ENCODE results near the gene APBA3.

APBA3 gene

DNA sequence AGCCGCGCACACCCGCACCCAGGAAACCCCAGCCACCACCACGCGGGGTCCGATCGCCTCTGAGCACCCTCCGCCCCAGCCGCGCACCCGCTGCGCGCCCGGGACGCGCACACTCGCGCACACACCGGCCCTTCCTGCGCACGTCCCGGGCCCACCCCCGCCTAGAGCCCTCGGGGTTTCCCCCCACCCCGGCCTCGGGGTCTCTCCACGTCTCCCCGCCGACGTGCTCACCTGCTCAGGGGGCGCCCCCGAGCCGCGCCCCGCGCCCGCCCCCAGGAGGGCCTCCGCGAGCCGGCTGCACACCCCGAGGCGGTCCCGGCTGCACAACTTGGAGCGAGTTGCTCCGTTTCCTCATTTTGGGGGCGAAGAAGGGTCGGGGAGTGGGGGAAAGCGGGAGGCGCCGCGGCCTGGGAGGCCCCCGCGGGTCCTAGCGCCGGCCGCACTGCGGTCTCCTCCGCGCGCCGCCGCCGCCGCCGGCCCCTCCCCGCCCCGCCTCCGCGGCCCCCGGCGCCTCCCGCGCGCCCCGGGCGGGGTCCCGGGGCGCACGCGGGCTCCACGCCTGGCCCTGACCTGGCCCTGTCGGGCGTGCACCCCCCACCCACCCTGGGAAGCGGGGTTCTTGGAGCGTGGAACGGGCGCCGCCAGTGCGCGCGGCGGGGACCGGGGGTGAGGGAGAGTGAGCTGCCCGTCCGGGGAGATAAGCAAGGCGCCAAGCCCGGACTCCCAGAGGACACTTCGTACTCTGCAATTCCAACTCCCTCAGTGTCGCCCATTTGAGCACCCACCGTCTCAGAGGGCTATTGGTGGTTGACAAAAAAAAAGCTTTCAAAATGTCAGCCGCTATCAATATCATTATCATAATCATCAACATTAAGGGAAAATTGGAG is 24.7 kb upstream of the APBA3 start, which contains the start of gene MATK:
TSS of gene MATK (minus strand) at position 444 of the 887 bp plus-strand sequence. CDS start 1,246 bp downstream, outside the sequence.
- no peak for DNase-seq

DNA sequence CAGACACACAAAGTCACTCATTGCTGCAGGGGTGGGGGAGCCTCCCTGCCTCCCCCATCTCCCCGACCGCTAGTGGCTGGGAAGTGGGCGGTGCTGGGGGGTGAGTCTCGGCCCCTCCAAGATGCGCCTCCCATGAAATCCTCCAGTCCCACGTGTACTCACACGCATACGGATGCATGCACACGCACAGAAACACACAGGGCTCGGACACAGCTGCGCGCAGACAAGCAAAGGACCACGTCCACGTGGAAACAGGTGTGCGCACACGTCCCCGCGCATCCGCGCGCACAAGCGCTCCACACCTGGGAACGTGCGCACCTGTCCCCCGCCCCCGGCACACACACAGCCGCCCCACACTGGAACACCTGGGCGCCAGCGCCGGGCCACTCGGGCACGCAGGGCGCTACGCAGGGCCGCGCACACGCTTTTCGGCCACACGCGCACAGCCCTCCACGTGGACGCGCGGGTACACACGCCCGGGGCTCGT is 24.0 kb upstream of the APBA3 start:
- peak; percentile 44 for DNase-seq

DNA sequence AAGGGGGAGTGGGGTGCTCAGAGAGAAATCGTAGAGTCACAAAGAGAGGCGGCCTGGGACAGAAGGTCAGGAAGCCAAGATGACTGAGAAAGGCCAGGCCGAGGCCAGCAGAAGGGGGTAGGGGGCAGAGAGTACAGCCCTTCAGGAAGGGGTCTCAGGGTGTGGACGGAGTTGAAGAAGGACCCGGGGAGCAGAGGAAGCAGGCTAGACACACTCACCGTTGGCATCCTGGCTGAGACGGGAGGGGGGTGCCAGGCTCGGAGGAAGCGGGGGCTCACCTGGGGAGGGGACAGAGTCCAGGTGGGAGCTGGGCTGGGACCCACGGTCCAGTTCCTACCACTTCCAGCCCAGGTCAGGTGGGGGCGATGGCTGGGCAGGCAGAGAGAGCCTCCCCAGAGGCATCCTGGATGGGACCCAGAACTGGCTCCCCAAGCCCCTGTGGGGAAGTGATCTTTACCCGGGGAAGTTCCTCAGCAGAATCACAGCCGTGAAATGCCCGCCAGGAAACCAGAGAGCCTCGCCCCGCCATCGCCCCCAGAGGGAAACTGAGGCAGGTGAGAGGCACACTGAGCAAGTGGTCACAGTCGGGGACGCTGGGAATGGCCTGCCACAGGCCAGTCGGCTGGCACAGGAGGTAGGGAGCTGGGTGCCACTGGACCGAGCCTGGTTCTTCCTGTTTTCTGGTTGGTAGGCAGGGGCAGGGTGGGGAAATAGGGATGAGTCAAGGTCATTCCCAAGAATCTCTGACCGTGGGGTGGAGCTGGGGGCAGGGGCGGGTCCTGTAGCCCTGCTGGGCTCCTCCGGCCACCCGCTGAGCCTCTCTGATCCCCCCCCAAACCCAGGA is 23.3 kb upstream of the APBA3 start:
- DNase-seq, result no peak

DNA sequence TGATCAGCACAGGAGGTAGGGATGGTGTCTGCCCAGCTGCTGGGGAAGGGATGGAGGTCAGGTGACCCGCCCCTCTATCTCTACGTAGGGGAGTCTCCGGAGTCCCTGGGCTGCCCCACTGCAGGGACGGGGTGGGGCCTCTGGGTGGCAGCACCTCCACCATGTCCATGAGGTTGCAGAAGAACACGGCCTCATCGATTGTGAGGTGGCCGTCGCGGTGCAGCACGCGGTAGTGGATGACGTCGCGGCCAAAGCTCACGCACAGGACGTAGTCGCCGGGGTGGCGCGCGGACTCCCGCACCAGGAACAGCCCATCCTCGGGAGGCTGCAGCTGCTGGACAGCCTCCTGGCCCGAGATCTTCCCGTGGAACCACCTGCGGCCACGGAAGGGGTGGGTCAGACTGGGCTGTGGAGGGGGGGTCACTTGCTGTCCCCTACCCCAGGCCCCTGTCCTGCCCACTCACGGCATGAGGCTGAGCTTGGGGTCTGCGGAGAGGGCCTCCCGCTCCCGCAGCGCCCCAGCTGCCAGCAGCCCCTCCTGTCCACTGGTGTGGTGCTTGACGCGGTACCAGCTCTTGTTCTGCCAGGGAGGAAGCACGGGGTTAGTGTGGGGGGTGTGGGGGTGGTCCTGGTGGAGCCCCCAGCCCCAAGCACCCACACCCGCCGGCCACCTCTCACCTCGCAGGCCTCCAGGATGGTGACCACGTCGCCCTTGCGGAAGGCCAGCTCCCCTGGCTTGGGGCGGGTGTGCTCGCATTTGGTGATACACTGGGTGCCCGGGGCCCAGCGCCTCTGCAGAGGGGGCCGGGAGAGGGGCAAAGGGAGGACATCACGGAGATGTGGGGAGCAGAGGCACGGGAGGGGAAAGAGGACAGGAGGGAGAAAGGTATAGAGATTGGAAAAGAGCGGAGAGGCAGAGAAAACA is 22.4 kb upstream of the APBA3 start:
- DNase-seq, result no peak

DNA sequence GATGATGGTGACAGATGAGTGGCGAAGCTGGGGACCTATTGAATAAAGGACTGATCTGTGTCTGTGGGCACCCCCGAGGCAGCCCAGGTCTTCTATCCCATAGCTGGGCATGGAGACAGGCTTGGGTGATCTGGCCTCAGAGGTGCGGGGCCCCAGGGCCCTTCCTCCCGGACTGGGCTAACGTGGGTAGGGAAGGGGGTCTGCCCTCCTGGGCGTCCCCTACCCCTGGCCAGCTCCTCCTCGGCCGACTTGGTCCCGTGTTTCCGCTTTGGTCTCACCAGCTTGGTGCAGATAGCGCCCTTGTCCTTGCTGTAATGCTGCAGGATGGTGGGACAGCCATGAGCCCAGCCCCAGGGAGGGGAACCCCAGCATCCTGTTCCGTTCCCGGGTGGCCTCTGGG is 21.4 kb upstream of the APBA3 start:
- DNase-seq, result no peak

DNA sequence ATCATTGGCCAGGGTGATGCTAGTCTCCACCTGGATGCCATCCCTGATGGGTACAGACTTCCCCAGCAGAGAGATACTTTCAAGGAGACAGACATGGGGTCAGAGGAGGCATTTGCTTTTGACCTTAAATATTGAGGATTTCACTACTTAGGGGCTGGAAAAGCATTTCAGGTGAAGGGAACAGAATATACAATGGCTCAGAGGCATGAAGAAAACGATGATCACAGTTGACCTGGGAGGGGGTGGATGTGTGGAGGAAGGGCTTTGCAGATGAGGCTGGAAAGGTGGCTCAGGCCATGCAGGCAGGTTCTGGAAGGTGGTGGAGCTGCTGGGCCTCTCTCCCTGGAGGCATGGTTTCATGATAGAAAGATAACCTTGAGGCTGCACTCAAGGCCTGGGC is 20.8 kb upstream of the APBA3 start:
- no peak for DNase-seq

DNA sequence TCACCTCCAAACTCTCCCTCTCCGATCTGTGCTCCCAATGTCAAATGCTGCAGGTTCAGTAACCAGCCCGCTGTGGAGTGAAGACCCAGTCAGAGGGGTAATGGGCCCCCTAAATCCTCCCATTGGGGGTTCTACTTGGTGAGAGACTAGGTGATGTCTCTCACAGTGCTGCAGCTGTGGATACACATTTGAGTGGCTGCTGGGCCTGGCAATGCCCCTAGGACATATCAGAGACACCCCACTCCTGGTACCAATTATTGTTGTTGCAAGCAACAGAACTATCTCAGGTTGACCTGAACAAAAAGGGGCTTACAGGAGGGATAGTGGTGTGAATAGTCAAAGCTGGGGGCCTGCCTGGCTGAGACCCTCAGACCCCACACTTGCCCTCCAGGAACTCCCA is 20.1 kb upstream of the APBA3 start:
- no peak for DNase-seq

DNA sequence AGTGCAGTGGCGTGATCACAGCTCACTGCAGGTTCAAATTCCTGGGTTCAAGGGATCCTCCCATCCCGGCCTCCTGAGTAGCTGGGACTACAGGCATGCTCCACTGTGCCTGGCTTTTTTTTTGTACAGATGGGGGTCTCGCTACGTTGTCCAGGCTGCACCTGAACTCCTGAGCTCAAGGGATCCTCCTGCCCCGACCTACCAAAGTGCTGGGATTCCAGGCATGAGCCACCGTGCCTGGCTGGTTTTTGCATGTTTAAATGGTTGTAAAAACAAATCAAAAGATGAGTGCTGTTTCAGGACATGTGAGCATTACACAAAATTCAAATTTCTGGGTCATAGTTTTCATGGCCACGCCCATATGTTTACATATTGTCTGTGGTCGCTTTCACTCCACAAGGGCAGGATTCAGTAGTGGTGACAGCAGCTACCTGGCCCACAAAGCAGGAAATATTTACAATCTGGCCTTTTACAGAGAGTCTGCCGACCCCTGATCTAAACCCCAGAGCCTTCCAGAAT is 19.4 kb upstream of the APBA3 start:
- DNase-seq, result no peak

DNA sequence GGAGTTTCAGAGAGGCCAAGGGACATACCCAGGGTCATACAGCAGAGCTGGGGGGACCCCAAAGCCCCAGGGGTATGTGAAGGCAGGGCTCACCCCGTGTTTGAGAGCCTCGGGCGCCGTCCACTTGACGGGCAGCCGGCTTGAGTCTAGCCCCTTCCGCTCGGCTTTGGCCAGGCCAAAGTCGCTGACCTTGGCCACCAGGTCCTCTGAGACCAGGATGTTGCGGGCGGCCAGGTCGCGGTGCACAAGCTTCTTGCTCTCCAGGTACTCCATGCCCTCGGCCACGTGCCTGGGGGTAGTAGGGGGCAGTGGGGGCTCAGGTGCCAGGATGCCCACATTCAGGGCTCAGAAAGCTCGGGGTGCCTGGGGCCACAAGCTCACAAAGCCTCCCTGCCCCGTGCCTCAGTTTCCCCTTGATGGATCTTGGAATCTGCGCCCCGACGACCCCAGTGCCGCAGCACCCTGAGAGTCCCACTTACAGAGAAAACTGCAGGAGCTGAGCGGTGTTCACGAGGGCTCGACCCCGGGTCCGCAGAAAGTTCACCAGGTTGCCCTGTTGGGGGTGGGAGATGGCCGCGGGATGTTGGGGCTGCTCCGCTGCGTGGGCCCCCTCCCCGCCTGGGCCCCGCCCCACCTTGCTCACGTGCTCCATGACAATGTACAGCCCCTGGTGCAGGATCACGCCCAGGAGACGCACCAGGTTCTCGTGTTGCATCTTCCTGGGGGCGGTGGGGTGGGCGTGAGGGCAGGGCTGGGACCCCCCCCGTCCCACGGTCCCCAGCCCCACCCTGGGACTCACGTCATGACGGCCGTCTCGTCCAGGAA is 17.6 kb upstream of the APBA3 start:
- DNase-seq, result no peak

DNA sequence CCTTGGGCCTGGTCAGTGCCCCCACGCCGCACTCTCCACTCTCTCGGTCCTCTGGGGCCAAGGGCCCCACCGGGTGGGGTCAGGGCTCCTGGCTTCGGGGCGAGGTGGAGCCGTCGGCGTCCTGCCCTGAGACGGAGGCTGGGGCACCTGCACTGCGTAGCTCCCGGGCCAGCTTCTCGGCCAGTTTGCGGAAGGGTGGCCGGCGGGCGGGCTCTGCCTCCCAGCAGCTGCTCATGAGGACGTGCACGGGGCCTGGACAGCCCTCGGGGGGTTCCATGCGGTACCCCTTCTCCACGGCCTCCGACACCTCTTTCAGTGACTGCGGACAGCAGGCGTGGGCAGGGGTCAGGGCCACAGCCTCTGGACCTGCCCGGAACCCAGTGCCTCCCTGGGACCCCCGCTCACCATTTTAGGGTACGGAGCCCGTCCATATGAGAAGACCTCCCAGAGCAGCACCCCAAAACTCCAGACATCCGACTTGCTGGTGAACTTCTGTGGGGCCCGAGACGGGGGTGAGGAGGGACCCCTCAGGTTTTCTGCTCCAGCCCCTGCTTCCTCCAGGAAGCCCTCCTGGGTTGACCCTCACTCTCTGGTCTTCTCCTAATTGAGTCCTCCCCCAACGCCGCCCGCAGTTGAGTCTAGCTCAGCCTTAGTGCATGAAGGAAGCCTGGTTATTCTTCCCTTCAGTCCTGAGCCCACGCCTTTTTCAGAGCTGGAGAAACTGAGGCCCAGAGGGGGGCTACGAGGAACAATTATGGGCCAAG is 16.8 kb upstream of the APBA3 start:
- no peak for DNase-seq

DNA sequence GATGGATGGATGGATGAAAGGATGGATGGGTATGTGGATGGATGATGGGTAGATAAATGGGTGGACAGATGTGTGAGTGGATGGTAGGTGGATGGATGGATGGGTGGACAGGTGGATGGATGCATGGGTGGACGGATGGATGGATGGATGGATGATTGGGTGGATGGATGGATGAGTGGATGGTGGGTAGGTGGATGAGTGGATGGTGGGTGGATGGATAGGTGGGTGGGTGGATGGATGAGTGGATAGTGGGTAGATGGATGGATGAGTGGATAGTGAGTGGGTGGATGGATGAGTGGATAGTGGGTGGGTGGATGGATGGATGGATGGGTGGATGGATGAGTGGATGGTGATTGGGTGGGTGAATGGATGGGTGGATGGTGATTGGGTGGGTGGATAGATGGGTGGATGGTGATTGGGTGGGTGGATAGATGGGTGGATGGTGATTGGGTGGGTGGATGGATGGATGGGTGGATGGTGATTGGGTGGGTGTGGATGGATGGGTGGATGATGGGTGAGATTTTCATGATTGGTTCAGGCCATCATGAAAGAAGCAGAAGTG is 15.1 kb upstream of the APBA3 start:
- no peak for DNase-seq

DNA sequence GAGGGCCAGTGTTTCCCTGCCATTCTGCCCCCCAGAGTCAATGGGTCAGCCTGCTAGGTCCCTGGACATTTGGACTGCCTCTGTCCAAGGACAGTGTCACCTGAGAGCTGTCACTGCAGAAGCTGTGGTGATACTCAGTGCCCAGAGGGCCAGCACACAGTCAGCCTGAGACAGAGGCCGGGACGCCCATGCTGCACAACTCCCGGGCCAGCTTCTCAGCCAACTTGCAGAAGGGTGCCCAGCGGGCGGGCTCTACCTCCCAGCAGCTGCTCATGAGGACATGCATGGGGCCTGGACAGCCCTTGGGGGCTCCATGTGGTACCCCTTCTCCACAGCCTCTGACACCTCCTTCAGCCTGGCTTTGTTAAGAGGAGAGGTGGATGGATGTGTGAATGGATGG is 14.3 kb upstream of the APBA3 start:
- DNase-seq, result no peak

DNA sequence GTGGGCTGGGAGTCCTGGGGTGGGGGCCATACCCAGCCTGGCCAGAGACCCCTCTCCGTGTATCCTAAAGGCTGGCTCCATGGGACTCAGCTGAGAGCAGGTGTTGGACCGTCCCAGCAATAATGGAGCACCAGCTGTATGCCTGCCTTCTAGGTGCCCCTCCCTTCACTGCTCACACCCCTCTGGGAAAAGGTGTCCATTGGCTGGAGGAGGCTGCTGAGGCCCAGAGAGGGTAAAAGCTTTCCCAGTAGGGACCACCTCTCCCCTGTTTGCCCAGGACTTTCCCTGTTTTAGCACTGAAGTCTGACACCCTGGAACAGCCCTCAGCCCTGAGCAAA is 13.9 kb upstream of the APBA3 start:
- no peak for DNase-seq

DNA sequence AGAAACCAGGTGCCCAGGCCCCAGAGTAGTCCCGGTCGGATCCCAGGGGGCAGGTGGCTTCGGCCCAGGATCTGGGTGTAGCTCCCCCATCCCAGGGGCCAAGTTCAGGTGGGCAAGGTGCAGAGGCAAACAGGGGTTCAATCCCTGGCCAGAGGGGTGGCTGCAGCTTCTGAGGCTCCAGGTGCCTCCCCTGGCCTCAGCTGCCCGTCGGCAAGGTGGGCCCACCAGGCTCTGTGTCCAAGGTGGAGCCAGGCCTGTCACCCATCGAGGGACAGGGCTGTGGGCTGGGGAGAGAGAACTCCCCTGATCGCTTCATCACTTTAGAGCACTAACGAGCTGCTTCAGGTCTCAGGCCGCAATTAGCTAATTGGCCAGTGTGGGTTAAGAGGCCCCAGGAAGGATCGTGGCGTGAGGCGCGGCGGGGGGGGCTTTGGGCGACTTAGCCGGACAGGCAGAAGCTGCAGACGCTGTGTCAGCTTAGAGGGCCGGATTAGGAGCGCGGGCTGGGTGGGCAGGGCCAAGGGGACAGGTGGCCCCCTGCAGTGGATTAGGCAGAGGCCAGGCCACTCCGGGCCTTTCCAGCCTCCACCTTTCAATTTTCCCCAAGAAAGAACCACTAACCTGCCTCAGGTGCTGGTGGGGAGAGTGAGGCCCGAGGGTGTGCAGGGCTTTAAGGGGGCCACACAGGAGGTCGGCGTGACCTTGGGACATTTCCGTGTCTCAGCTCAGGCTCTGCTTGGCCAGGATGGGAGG is 13.3 kb upstream of the APBA3 start:
- DNase-seq, result peak; percentile 48

DNA sequence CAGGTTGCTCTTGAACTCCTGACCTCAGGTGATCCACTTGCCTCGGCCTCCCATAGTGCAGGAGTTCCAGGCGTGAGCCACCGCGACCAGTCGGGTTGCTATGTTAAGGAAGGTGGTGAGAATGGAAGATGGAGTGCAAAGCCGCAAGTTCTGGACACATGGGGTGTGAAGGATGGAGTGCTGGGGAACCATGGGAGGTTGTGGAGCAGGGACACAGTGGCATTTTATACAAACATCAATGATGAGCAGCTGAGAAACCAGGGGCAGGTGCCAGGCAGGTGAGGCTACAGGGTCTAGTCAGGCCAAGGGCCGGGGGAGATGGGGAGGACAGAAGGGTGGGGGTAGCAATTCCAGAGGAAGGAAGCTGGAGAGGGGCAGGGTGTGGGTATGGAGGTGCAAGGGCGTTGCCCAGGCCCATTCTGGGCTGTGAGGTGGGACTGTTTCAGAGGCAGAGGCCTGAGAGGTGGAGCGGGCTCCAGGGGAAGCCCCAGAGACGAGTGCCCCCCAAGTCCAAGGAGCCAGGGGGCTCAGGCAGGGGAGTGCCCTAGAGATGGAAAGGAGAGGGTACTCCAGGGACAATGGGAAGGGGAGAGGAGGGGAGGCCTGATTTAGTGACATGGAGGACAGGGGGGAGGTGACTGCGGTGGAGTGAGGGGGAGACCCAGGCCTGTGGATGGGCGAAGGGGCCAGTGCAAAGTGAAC is 12.5 kb upstream of the APBA3 start:
- no peak for DNase-seq

DNA sequence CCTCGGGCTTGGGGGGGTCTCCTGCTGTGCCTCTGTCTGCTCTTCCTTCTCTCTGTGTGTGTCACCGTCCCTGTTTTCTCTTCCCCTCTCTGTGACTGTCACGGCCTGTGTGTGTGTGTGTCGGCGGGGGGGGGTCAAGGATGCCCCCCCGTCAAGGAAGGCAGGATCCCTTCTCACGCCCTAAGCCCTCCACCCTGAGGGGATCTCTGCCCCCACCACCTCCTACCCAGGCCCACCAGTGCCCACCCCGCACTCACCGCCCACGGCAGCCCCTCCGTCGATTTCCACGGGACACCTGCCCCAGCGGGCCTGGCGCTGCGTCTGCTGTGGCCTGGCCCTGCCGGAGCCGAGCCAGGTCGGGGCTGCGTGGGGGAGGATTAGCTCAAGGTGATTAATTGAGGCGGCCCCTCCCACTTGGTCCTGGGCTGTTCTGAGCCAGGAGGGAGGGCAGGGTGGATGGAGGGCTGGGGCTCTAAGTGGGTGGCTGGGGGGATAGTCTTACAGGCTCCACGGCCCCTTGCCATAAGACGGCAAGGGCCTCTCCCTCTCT is 10.5 kb upstream of the APBA3 start, which contains the start of gene RAX2:
TSS of gene RAX2 (minus strand) at position 323 of the 550 bp plus-strand sequence. CDS start 486 bp downstream, outside the sequence.
- no peak for DNase-seq

DNA sequence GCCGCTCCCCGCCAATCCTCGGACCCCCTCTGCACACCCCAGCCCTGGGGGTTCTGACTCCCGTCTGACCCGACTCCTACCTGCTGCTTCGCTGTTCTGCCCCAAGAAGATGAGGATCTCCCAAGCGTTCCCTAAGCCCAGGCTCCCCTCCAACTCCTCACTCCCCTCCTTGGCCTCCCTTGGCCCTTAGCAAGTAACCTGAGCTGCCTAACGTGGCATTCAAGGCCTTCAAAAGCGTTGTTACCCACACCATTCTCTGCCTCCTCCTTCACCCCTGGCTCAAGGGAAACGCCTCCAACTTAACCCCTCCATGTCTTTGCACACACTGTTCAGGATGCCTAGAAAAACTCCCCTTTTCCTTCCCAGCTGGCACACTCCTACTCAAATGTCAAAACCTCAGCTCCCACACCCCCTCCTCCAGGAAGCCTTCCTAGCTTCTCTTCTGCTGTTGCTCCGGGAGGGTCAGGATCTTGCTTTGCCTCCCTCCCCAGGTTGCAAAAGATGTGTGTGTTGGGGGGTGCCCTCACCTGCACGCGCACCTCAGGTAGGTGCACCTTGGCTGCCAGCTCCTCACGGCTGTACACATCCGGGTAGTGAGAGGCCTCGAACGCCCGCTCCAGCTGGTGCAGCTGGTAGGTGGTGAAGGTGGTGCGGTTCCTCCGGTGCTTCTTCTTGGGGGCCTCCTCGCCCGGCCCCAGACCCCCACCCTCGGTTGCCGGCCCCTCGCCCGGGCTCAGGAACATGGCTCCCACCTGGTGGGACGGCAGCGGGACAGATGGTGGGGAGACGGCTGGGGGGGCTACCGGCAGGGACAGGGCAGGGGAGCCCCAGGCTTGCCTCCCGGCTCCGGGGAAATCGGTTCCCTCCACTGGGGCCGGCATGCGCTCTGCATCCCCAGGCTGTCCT is 9.8 kb upstream of the APBA3 start:
- no peak for DNase-seq

Data from retina (tissue), 1 donor.